Measurements from ENCODE around the gene SYNGAP1.

SYNGAP1 gene

GRCh38 chr6:33440649-33441309 lies 20.9 kb downstream of the SYNGAP1 start:
- no peak for DNase-seq (ENCODE audit: low spot score)
- no peak for TF ChIP-seq CTCF (IDR thresholded peaks at IDR 0.05; ENCODE audit: extremely low read depth, insufficient read depth, missing control alignments)
- in situ Hi-C loops (cut with MboI; ENCODE audit: low pct_unique_long_range_greater_than_20kb, low sequenced_read_pairs, unreplicated experiment), result no loop called here

GRCh38 chr6:33441457-33441856 lies 21.6 kb downstream of the SYNGAP1 start:
- TF ChIP-seq CTCF (IDR thresholded peaks at IDR 0.05; ENCODE audit: extremely low read depth, insufficient read depth, missing control alignments), result no peak

DNA sequence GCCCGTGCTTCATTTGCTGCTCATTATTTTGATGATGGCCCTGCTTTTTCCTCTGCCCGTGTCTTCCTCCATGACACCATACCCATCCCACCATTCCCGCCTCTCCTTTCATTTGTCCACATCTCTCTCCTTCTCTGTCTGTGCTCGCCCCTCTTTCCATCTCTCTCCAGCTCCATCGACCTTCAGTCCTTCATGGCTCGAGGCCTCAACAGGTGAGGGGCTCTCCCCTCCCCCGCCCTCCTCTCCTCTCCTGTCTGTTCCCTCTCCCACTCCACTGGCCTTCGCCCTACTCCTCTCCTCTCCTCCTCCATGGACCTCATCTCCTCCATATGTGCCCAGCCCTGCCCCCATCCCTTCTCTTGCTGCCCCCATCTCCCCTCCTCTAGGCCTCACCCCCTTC lies 22.4 kb downstream of the SYNGAP1 start:
- DNase-seq (ENCODE audit: low spot score), result no peak
- TF ChIP-seq CTCF (IDR thresholded peaks at IDR 0.05; ENCODE audit: extremely low read depth, insufficient read depth, missing control alignments), result no peak
- in situ Hi-C loops (cut with MboI; ENCODE audit: low pct_unique_long_range_greater_than_20kb, low sequenced_read_pairs, unreplicated experiment), result no loop called here

More at GRCh38 chr6:33441457-33441856, 21.6 kb downstream of the SYNGAP1 start:
- in situ Hi-C loops (cut with MboI; ENCODE audit: low pct_unique_long_range_greater_than_20kb, low sequenced_read_pairs, unreplicated experiment), result no loop called here
- DNase-seq (ENCODE audit: low spot score), result no peak

DNA sequence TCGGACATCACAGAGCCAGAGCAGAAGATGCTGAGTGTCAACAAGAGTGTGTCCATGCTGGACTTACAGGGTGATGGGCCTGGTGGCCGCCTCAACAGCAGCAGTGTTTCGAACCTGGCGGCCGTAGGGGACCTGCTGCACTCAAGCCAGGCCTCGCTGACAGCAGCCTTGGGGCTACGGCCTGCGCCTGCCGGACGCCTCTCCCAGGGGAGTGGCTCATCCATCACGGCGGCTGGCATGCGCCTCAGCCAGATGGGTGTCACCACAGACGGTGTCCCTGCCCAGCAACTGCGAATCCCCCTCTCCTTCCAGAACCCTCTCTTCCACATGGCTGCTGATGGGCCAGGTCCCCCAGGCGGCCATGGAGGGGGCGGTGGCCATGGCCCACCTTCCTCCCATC lies 23.2 kb downstream of the SYNGAP1 start:
- in situ Hi-C loops (cut with MboI; ENCODE audit: low pct_unique_long_range_greater_than_20kb, low sequenced_read_pairs, unreplicated experiment), result no loop called here
- no peak for TF ChIP-seq CTCF (IDR thresholded peaks at IDR 0.05; ENCODE audit: extremely low read depth, insufficient read depth, missing control alignments)
- DNase-seq (ENCODE audit: low spot score), result no peak

DNA sequence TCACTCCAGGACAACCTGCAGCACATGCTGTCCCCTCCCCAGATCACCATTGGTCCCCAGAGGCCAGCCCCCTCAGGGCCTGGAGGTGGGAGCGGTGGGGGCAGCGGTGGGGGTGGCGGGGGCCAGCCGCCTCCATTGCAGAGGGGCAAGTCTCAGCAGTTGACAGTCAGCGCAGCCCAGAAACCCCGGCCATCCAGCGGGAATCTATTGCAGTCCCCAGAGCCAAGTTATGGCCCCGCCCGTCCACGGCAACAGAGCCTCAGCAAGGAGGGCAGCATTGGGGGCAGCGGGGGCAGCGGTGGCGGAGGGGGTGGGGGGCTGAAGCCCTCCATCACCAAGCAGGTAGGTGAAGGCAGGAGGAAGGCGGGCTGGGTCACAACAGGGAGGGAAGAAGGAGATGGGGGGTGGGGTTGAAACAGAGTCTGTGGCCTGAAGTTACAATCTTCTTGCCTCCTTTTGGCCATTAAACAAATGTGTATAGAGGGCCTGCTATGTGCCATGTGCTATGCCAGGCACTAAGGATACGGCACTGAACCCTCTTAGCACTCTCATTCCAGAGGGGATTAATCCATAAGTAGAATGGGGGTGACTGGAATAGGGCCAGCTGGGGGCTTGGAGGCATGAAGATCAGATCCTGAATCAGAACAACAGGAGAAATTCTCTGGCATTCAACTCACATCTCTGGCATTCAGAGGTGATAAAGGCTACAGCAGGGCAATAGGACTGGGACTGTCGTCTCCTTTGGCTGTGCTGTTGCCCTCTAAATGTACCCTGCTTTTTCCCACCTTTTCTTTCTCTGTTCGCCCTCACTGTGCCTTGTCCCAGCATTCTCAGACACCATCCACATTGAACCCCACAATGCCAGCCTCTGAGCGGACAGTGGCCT lies 24.0 kb downstream of the SYNGAP1 start:
- no peak for TF ChIP-seq CTCF (IDR thresholded peaks at IDR 0.05; ENCODE audit: extremely low read depth, insufficient read depth, missing control alignments)
- in situ Hi-C loops (cut with MboI; ENCODE audit: low pct_unique_long_range_greater_than_20kb, low sequenced_read_pairs, unreplicated experiment), result no loop called here
- no peak for DNase-seq (ENCODE audit: low spot score)

GRCh38 chr6:33445119-33445603 lies 25.3 kb downstream of the SYNGAP1 start:
- no peak for DNase-seq (ENCODE audit: low spot score)
- TF ChIP-seq CTCF (IDR thresholded peaks at IDR 0.05; ENCODE audit: extremely low read depth, insufficient read depth, missing control alignments), result no peak
- in situ Hi-C loops (cut with MboI; ENCODE audit: low pct_unique_long_range_greater_than_20kb, low sequenced_read_pairs, unreplicated experiment), result no loop called here

Data from GM13977 (cell line).